Activated CD8-positive, alpha-beta memory T cell treated with anti-CD3 and anti-CD28 coated beads, Interleukin-2, amount 50 U/mL, for 24 hours (primary cell): Measurements from ENCODE around the gene PFKFB3.
"Not testable (repeated sequence)": the region's sequence is repeated elsewhere in the genome, so short reads cannot be mapped to it uniquely, and the experiment has no call there.

Source experiments
- DNase-seq: peaks from one replicate; pipeline ENCODE4 v3.0.0-alpha.2; 2020; ENCODE audit errors: extremely low read depth

The PFKFB3 gene

DNA sequence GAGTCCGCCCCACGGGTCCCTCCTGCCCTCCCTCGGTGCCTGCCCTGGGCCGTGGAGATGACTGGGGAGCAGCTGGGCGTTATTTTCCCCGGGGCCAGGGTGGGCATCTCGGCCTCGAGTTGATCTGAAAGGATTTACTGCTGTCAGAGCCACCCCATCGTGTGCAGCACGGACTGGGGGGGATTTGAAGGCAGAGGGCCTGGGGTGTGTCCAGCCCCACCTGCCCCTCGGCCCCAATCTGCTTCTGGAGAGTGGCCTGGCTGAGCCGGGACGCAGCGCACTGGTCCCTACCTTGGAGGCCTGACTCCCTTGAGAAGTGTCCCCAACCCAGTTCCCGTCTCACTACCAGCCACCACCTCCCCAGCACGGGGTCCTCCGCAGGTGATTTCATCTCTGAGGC lies 24.2 kb upstream of the PFKFB3 start:
- no peak for DNase-seq

DNA sequence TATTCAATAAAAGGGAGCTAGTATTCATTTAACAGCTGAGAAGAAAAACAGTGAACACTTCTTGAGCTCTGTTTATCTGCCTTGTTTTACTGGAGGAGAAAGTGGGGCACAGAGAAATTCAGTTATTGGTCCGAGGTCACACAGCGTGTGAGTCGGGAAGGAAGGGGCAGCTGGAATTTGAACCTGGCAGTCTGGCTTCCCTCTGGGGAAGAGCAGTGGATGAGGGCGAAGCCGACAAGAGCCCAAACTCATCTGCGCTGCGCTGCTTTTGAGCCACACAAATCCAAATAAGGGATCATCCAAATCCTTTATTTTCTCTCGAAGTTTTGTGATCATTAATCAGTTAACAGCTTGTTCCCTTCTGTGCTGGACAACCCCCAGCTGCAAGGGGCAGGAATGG lies 23.7 kb upstream of the PFKFB3 start:
- DNase-seq: no peak

- no peak for DNase-seq
Measured at GRCh38 chr10:6180480-6181110, 22.1 kb upstream of the PFKFB3 start.

DNA sequence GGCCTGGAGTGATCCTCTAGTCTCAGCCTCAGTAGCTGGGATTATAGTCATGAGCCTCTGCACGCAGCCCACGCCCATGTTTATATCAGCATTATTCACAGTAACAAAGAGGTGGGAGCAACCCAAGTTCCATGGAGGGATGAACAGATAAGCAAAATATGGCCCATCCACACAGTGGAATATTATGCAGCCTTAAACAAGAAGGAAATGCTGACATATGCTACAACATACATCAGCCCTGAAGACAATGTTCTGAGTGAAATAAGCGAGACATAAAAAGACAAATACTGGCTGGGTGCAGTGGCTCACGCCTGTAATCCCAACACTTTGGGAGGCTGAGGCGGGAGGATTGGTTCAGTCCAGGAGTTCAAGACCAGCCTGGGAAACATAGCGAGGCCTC lies 21.5 kb upstream of the PFKFB3 start:
- no peak for DNase-seq

DNA sequence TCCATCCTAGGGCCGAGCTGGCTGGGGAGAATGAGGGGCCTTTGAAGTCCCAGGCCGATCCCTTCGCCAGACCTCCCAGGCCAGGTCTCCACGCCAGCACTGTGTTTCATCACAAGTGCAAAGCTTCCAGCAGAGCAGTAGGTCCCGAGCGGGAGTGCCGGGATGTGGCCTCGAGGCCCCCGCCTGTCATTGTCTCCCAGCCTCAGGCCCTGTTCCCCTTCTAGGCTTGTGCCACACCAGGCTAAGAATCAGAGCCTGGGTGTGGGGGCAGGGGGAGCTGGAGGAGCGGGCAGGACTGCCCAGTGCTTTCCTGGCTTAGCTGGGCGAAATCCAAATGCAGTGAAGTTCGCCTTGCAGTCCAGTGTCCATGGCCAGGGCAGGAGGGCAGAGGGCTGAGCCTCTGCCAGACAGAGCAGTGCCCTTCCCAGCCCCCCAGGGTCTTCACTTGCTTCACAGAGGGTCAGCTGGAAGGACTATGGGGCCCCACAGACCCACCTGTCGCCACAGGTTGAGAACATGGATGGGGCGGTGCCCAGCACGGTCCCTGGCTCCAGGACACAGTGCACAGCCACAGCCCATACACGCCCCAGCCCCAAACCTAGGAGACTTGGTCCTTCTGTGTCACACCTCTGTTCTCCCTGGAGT lies 20.2 kb upstream of the PFKFB3 start:
- DNase-seq: no peak

- no peak for DNase-seq
Measured at GRCh38 chr10:6185039-6185716, 17.6 kb upstream of the PFKFB3 start.

- no peak for DNase-seq
Measured at GRCh38 chr10:6186894-6187256, 15.9 kb upstream of the PFKFB3 start.

GRCh38 chr10:6187278-6187677 lies 15.5 kb upstream of the PFKFB3 start:
- no peak for DNase-seq

DNA sequence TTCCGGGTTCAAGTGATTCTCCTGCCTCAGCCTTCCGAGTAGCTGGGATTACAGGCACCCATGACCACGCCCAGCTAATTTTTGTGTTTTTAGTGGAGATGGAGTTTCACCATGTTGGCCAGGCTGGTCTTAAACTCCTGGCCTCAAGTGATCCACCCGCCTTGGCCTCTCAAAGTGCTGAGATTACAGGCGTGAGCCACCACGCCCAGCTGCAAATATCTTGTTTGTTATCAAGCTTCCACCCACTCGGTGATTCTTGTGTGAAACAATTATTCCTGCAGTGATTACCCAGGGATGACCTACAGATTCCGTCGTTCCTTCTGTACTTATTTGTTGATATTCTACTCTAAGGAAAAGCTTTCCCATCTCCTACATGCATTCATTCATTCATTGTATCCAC lies 12.7 kb upstream of the PFKFB3 start:
- not testable (repeated sequence) for DNase-seq

DNA sequence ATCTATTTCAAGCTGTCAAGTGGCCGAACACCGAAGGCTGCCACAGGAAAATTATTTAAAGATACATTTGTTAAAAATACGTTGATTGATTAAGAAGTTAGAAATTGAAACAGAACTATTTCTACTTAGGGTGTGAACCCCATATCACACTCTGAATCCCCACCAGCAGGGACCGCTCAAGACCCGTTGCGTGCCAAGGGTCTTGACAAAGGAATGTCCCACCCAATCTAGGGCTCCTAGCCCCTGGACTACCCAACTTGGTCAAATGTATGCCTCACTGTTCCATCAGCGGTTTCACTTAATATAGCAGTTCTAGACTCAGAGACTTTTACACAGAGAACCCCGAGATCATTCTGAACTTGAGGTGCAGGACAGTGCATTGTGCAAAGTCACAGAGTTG lies 11.6 kb upstream of the PFKFB3 start:
- no peak for DNase-seq

- DNase-seq: no peak
Measured at GRCh38 chr10:6191569-6191968, 11.2 kb upstream of the PFKFB3 start.

- not testable (repeated sequence) for DNase-seq
Measured at GRCh38 chr10:6193342-6193741, 9.4 kb upstream of the PFKFB3 start.

DNA sequence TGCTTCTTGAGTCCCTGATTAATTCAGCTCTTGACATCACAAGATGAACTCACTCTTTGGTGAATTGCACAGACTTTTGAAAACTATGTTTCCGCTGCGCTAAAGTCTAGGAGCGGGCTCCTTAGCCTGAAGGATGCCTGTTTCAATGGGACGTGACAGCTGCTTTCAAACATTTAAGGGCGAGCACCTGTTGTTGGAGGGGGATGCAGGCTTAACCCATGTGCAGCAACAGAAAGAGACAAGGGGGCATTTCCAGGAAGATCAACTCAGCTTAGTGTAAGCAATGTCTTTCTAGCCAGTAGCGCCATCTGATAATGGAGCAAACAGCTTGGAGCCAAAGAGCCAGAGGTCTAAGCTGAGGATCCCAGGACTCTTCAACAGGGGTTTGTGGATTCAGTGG lies 8.4 kb upstream of the PFKFB3 start:
- no peak for DNase-seq

- no peak for DNase-seq
Measured at GRCh38 chr10:6195376-6195775, 7.4 kb upstream of the PFKFB3 start.

GRCh38 chr10:6195846-6196245 lies 6.9 kb upstream of the PFKFB3 start:
- DNase-seq: no peak

DNA sequence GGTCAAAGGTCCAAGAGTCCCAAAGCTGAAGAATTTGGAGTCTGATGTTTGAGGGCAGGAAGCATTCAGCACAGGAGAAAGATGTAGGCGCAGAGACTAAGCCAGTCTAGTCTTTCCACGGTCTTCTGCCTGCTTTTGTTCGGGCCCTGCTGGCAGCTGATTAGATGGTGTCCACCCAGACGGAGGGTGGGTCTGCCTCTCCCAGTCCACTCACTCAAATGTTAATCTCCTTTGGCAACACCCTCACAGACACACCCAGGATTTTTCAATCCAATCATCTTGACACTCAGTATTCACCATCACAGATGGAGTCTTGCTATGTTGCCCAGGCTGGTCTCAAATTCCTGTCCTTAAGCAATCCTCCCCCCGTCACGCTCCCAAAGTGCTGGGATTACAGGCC lies 6.2 kb upstream of the PFKFB3 start:
- DNase-seq: not testable (repeated sequence)

GRCh38 chr10:6197321-6197720 lies 5.4 kb upstream of the PFKFB3 start:
- DNase-seq: no peak

GRCh38 chr10:6198171-6198570 lies 4.6 kb upstream of the PFKFB3 start:
- no peak for DNase-seq

GRCh38 chr10:6199131-6199733 lies 3.5 kb upstream of the PFKFB3 start:
- DNase-seq: no peak

DNA sequence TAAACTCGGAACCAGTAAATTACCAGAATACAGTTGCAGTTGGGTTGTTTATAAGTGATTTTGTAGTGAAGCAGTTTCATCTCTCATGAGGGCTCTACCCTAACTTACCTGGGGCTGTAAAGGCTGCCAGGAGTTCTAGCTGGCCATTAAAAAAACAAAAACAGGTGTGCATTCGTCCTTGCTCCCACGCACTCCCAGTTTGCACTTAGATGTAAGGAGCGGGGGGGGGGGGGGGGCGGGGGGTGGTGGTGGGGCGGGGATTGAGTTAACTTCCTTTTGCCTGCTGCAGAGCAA lies 2.3 kb upstream of the PFKFB3 start:
- no peak for DNase-seq

- DNase-seq: no peak
Measured at GRCh38 chr10:6200734-6201515, 1.8 kb upstream of the PFKFB3 start.

DNA sequence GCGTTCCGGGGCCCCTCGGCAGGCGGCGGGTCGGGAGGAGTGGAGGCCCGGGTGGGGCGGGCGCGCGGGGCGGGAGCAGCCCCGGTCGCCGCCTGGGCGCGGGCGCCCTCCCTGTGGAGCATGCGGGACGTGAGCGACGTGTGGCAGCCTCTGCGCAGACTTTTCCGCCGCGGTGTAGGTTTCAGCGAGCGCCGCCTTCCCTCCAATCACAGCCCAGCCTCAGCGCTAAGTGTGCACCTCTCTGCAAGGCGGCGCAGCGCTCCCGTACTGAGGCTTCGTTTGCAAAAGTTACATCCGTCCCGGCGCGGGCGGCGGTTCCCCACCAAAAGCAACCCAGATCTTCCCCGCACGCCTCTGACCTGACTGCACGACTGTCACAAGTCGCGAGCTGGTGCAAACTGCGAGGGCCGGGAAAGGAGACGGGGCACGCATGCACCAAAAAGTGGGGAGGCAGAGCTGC lies 1.2 kb upstream of the PFKFB3 start:
- peak; percentile 42 for DNase-seq
